Stimulated activated CD4-positive, alpha-beta T cell treated with anti-CD3 and anti-CD28 coated beads, Interleukin-1b, Interleukin-23, amount 100 ng/mL, for 1 hour (primary cell): Measurements from ENCODE around the gene KIRREL3.

ENCODE experiments used
- DNase-seq, 2 donors: peaks; one replicate each; pipeline ENCODE4 v3.0.0-alpha.2; 2020; ENCODE audit warnings: low read depth in 2 of 2

KIRREL3 gene

GRCh38 chr11:126512251-126512650 lies 488.3 kb downstream of the KIRREL3 start:
- DNase-seq, result no peak

GRCh38 chr11:126511475-126512115 lies 489.0 kb downstream of the KIRREL3 start:
- no peak for DNase-seq

- no peak for DNase-seq
Observed at GRCh38 chr11:126510621-126511370, 489.8 kb downstream of the KIRREL3 start.

- DNase-seq, result no peak
Observed at GRCh38 chr11:126507646-126508045, 492.9 kb downstream of the KIRREL3 start.

GRCh38 chr11:126506789-126507188 lies 493.8 kb downstream of the KIRREL3 start:
- no peak for DNase-seq

- DNase-seq, result no peak
Observed at GRCh38 chr11:126502982-126503381, 497.6 kb downstream of the KIRREL3 start.

GRCh38 chr11:126502159-126502558 lies 498.4 kb downstream of the KIRREL3 start:
- no peak for DNase-seq

GRCh38 chr11:126501641-126502040 lies 498.9 kb downstream of the KIRREL3 start:
- DNase-seq, result no peak

GRCh38 chr11:126500981-126501380 lies 499.6 kb downstream of the KIRREL3 start:
- no peak for DNase-seq

GRCh38 chr11:126499131-126499752 lies 501.3 kb downstream of the KIRREL3 start:
- no peak for DNase-seq

- DNase-seq, result no peak
Observed at GRCh38 chr11:126498281-126498680, 502.3 kb downstream of the KIRREL3 start.

- no peak for DNase-seq
Observed at GRCh38 chr11:126497581-126498122, 502.9 kb downstream of the KIRREL3 start.

- no peak for DNase-seq
Observed at GRCh38 chr11:126496576-126497337, 503.8 kb downstream of the KIRREL3 start.

- no peak for DNase-seq
Observed at GRCh38 chr11:126495281-126496220, 505.0 kb downstream of the KIRREL3 start.

GRCh38 chr11:126494831-126495230 lies 505.7 kb downstream of the KIRREL3 start:
- no peak for DNase-seq

GRCh38 chr11:126492331-126493082 lies 508.1 kb downstream of the KIRREL3 start:
- DNase-seq, result no peak

- no peak for DNase-seq
Observed at GRCh38 chr11:126491092-126491491, 509.5 kb downstream of the KIRREL3 start.

- no peak for DNase-seq
Observed at GRCh38 chr11:126489836-126490660, 510.5 kb downstream of the KIRREL3 start.
